GM21423 (cell line): Measurements from ENCODE around the gene SPAG6.
"Not testable (repeated sequence)": the region's sequence is repeated elsewhere in the genome, so short reads cannot be mapped to it uniquely, and the experiment has no call there.

Source experiments
- ATAC-seq: cut with Tn5 transposase; IDR thresholded peaks from one replicate; pipeline ENCODE4 v1.9.1; 2021; ENCODE audit warnings: mild to moderate bottlenecking, moderate library complexity; ENCODE audit not compliant: unreplicated experiment

Gene SPAG6

DNA sequence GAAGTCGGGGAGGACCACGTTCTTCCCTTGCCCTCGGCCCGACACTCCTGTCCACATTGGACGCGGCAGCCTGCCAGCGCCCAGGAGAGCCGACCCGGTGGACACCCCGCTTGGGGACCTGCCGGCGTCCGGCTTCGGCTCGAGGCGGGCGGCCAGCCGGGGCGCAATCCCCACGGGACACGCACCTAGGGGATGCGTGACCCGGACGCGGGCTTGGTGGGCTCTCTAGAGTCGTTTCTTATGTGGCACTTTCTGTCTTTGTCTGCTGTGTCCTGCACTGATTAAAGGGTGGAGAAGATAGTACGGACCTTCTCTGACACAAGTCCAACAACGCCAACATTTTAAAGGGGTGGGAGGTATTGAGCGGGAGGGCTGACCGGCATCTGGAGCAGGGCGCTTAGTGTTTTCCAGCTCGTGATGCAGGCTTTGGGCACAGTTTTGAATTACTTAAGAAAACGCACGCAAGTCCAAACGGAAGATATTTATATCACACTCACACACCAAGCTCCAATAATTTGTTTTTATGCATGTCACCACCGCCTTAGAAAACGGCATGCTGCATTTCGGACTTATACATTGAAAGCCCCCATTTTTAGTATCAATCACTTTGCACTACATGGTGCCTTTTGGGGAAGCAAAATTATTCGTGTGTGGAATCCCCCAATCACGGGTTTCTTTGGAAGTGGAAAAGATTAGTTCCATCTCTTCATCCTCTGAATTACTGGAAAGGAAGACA lies 3.9 kb upstream of the SPAG6 start:
- ATAC-seq, result peak; percentile 11

DNA sequence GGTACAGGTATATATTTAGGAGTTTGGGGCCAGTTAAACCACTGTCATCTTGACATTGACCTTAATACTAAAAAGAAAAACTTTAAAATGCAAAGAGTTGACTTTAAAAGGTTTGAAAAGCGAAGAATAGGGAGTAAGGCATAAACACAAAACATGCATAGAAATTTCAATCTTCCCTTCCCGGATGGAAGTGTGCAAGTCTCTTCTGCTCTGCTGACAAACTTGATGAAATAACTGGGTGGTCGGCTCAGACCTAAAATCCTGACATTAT lies 3.4 kb upstream of the SPAG6 start:
- no peak for ATAC-seq

DNA sequence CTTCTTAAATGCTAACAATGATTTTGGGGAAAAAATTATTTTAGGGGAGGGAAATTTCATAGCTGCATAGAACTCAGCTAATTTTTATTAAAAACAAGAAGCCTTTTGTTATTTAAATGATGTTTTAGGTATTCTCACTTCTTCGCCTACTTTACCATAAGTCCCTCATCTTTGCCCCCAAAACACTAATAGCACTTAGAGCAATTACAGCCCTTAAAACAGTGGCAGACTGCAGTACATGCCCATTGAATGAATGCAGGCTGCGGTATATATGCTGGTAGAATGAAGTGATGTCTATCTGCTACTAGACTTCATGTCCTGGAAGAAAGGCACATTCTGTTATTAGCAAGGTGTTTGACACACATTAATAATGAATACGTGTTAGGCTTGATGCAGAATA lies 2.9 kb upstream of the SPAG6 start:
- ATAC-seq, result no peak

DNA sequence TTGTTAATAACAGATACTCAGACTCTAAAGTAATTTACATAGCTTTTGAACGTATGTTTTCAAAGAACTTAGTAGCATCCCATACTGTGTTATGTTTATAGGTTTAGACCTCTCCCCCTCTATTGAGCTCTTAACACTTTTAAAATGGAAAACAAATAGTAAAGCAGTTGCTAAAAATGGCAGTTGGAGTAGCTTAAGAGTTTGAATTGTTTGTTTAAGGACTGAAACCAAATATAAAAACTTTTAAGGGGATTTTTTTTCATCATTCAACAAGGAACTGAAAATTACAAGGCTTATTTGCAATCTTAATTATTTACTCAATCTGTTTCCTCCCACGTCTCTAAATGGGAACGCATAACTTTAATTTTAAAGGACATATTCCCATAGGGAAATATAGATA lies 1.6 kb upstream of the SPAG6 start:
- ATAC-seq, result no peak

DNA sequence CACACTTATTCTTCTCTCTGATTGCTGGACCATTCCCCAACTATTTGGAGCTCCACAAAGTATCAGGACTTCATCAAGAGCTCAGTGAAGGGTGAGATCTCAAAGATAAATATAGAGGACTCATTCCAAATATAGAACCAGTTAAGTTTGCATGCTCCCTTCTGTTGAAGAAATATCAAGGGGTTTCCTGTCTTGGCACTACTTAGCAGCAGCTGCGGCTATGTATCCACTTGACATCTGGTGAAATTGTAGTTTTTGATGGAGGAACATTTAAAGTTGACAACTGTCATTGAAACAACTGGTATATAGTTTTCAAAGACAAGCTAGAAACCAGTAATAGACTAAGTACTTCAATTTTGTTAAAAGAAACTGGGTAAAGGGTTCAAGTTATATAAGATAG lies 1.0 kb upstream of the SPAG6 start:
- ATAC-seq, result no peak

DNA sequence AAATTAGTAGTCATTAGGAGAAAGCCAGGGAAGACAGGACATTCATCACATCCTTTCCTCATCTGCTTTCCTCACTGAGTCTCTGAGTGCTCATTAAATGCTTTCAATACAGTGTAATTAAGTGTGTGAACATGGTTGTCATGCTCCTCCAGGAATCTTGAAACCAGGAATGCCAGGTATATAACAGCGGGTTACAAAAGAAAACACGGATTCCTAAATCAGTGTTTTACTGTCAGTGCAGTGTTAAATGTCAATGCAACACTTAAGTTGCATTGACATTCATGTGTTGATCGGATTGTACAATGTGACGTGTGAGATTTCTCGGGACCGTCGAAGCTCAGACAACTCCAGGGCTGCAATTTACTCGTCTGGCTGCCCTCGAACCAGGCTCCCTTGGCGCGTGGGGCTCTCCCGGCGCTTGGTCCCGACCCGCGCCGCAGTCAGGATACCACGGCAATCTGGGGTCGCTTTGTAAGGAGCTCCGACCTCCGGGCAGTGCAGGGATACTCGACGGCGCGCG lies 455 bp upstream of the SPAG6 start:
- ATAC-seq, result no peak

DNA sequence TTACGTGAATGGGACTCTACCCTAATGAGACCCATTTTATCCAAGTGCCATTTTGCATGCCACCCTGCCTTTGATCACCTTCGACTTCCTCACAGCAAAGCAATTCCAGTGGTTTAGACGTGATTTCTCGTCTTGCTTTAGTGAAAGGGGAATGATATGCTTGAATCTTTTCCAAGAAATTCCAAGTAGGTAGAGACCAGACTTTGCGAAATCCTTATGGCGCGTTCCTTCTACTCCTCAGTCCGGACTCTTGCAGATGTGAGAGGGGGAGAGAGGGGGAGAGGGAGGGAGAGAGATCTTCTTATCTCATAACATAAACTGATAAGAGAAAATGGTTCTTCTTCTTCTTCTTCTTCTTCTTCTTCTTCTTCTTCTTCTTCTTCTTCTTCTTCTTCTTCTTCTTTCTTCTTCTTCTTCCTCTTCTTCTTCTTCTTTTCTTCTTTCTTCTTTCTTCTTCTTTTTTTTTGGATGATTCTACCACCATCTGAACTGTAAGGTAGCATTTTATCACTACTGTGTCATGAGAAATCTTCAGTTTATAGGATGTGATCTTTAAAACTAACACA lies 883 bp downstream of the SPAG6 start:
- ATAC-seq, result no peak

DNA sequence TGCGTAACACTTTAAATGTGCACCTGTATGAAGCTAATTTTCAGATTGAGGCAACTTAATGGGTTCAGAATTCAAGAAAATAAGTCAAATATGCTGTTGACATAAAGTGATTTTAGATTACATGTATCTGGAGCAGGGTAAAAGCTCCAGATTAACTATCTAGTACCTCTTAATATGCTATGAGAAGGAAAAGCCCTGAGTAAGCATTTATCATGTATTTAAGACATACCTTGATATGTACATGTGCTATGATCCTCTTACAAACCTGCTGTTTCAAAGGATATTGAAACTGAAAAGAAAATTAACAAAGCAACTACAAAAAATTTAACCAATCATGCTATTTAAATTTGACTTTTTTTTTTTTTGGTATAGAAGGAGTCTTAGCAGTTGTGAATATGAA lies 4.5 kb downstream of the SPAG6 start:
- no peak for ATAC-seq

DNA sequence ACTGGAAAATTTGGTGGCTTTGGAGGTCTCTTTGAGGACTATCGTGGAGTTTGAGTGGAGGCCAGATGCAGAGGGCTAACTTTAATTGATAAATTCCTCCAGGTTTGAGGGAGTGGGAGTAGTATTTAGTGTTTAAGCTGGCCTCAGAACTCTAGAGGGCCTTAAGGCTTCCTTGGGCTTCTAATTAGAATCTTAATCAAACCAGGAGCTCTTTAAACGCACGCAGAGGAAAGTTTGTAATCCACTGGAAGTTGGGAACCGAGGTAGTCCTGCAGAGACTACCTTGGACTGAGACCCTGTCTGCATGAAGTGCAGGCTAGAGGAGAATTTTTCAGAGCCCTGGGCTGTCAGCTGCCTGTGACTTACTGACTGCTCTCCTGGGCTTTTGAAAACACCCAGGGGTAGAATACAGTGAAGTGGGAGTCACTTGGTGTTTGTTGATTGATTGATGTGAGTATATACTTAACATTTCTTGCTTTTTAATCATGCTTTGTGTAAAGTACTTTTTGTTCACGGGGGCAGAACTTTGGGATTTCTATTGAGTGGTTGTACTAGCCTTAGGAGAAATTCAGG lies 5.9 kb downstream of the SPAG6 start:
- ATAC-seq, result no peak

DNA sequence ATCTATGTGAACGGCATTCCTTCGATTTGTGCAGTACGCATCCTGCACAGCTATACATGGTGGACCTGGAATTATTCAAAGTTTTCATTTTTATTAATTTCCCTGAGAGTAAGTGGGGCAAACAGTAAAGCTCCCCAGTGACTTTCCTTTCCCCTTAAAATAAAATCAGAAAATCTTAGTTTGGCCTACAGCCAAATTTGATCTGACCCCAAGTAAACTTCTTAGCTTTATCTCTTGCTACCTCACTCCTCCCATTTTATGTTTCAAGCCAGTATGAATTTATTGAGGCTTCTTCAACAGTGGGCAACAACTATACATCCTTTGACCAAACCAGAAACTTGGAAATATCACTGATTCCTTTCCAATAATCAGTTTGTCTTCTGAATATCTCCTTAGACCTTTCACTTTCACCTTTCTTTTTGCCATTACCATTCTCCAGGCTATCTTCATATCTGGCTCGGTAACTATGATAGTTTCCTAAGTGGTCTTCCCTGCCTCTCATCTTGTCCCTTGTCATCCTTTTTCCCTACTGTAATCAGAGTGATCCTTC lies 11.1 kb downstream of the SPAG6 start:
- no peak for ATAC-seq

DNA sequence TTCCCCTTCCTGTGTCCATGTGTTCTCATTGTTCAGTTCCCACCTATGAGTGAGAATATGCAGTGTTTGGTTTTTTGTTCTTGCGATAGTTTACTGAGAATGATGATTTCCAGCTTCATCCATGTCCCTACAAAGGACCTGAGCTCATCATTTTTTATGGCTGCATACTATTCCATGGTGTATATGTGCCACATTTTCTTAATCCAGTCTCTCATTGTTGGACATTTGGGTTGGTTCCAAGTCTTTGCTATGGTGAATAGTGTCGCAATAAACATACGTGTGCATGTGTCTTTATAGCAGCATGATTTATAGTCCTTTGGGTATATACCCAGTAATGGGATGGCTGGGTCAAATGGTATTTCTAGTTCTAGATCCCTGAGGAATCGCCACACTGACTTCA lies 12.5 kb downstream of the SPAG6 start:
- ATAC-seq, result not testable (repeated sequence)

DNA sequence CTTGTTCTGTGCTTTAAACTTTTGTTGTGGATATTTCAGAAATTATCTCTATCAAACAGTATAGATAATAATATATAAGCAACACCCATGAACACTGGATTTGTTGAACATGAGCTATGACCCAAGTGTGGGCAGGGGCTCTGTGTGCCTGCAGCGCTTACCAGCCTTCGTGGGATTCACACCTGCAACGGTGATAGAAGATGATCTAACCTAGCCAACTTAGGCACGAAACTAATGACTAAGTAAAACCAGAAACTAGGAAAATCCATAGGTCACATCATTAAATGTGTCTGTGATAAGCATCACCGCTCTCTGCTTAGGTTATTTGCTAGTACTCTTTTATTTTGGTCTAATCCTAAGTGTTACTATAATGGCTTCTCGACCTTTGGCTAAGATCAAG lies 18.0 kb downstream of the SPAG6 start:
- no peak for ATAC-seq

DNA sequence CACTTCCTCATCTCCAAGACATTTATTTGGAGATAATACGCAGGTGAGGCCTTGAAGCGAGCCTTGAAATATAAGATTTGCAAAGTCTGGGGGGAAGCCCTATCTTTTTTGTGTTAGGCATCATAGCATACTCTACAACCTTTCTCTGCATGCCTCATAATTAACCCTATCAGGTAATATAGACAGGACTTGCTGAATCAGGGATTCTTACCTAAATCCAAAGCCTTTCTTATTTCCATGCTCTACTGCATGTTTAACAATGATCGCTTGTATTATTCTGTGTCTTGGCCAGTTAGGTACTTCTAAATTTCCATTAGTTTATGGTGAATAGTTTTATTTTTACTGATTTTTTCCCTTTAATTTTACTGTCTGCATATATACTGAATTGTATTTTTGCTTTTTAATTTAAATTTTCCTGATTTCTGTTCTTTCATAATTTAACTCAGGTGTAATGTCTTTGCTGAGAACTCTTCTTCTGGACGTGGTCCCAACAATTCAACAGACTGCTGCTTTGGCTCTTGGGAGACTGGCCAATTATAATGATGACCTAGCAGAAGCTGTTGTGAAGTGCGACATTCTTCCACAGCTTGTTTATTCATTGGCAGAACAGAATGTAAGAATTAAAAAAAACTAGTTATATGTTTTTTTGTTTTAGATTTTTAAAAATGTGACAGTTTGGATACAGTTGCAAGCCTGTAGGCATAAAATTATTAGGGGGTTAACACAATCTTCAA lies 19.3 kb downstream of the SPAG6 start:
- ATAC-seq, result no peak

DNA sequence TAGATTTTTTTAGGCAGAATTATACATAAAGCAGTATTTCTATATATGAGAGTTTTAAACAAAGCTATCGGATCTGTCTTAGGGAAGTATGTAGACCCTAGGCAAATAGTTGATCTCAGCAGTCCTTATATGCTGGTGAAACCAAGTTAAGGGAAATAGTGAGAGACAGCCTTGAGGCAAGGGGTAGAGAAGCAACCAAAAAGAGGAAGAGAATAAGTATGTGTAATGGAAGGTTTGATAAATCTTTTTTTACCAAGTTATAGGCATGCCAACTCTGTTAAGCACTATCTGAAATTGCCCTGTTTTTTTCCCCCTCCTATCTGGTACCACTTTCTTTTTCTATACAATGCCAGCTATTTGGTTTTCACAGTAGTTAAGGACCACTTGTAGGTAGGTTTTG lies 19.9 kb downstream of the SPAG6 start:
- peak; percentile 62 for ATAC-seq

DNA sequence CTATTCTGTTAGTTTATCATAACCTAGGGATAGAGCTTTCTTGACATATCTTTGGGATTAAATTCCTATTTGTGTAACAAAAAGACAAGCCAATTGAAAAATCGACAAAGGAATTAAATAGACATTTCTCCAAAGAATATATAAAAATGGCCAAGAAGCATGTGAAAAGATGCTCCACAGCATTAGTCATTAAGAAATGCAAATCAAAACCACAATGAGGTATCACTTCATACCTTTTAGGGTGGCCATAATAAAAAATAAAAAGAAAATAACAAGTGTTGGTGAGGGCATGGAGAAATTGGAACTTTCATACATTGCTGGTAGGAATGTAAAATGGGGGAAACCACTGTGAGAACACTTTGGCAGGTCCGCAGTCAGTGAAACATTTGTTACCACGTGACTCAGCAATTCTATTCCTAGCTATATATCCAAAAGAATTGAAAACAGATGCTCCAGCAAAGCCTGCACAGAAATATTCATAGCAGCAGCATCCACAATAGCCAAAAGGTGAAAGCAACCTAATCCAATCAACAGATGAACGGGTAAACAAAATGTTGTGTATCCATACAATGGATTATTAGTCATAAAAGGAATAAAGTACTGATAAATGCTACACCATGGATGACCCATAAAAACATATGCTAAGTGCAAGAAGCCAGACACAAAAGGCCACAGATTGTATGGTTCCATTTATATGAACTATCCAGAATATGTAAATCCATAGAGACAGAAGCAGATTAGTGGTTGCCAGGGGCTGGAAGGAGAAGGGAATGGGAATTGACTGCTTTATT lies 20.5 kb downstream of the SPAG6 start:
- no peak for ATAC-seq

DNA sequence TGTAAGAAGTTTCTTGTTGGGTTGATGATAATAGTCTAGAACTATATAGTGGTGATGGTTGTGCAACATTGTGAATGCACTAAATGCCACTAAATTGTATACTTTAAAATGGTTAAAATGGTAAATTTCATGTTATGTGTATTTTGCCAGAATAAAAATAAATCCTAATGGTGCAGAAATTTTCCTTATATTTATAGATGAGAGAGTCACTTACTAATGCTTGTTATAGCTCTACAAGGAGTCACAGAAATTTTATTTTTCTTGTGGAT lies 21.1 kb downstream of the SPAG6 start:
- ATAC-seq, result no peak

DNA sequence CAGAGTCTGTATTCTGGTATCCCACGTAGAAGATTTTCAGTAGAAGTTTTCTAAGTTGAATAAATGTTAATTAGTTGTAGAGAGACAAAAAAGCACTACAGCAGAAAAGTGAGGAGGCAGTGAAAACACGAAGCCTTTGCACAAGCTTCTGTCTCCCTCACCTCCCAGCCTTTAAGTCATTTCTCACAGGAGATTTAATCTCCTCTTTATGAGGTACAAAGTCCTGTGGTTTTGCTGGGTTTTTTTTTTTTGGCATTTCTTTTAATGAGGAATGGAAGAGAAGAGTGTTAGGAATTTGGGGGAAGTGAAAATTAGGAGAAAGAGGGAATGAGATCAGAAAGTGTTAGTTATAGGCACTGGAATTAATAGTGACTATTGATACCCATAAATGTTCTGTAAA lies 21.5 kb downstream of the SPAG6 start:
- ATAC-seq, result no peak

DNA sequence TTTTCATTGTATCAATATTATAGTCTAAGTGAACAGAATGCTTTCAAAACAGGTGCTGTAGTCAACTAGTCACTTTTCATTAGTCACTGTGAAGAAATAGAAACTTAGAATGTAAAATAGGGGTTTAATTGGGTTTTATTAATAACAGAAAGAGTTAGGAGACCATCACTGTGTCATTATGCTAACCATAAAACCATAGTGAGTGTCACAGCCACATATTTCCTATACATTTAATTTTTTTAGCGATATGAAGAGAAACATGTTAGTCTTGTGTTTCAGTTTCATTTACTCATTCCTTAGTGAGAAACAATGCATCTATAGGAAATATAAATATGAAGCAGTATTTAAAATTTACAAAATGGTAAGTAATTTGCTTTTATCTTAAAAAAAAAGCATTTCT lies 22.2 kb downstream of the SPAG6 start:
- peak; percentile 38 for ATAC-seq

DNA sequence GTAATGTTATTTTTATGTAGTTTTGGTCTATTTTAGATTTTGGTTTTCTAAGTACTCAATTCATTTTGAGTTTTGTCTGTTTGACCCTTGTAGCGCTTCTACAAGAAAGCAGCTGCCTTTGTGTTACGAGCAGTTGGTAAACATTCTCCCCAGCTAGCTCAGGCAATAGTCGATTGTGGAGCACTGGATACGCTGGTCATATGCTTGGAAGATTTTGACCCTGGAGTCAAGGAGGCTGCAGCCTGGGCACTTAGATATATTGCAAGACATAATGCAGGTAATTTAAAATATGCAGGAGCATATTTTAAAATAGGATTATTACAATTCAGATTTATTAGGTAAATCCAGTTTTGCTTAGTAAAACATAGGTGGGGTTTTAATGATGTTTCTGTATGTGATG lies 23.1 kb downstream of the SPAG6 start:
- no peak for ATAC-seq

DNA sequence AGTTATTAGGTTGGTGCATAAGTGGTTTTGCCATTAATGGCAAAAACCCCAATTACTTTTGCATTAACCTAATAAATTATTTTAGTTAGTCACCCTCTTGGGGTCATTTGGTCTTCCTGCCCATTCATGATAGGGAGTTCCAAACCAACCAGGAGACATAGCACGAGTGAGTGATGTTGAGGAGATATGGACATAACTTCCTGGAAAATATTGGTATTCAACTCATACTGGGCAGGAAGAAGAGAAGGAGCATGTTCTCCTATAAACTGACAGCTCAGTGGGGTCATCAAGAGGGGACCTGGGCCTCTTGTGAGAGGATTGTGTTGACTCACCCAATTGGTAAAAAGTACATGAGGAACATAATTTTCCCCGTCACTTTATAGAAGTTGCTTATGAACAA lies 23.7 kb downstream of the SPAG6 start:
- ATAC-seq, result no peak

DNA sequence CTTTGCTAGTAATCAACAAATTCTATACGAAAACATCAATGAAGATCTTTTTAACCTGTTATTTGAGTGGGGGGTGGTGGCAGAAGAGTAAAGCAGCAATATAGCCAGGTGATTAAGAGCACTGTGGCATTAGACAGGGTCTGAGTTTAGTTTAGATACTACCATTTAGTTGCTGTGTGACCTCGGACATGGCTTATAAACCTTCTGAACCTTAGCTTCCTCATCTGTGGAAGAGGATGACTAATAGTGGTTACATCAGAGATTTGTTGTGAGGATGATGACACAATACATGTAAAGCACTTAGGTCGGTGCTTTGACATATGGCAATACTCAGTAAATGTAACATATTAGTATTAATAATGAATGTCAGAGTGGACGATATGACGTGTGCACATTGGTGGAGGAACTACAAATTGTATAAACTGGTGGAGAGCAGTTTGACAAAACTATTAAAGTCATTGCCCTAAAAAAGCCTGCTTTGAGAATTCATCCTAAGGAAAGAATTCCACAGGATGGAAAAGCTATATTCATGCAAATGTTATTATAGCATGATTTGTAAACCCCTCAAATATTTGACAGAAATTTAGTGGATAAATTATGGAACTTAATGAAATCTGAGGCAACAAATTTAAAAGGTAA lies 24.3 kb downstream of the SPAG6 start:
- peak; percentile 36 for ATAC-seq
